NCI-H748 (cell line): ENCODE data around the gene NLRC5.

Experiments
- DNase-seq: peaks from one replicate; lab custom pipeline; 2025; ENCODE audit not compliant: unreplicated experiment; lab: John Stamatoyannopoulos, UW

The NLRC5 gene

DNA sequence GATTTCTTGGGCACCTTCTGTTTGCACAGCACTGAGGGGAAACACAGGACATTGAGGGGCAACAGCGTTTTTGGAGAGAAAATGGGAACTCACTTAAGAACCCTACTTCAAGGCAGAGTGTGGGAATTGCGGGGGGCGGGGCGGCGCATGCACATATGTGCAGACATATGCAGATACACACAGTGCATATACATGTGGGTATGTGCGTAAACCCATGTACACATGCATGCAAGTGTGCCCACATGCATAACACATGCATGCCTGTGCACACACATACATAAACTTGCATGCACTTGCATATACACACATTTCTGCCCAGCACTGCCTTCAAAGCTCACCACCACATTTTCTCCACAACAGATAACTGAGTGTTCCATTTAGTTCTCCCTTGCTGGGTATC is 32.4 kb downstream of the NLRC5 start:
- no peak for DNase-seq

DNA sequence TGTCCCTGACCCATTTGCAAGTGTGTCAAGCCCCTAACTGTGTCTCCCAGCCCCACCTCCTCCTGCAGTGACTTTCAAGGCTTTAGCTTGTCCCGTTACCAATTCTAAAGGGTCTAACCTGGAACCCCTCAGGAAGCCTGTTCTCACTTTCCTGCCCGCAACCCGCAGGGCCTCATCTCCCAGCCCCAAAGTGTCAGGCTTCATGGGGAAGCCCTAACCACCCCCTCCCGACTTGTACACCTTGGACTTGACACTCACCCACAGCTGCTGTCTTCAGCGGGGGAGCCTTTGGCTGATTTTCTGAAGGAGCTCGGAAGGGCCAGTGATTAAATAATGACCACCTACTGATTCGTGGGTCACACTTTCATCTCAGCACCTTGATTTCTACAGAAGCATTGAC is 33.1 kb downstream of the NLRC5 start:
- no peak for DNase-seq

DNA sequence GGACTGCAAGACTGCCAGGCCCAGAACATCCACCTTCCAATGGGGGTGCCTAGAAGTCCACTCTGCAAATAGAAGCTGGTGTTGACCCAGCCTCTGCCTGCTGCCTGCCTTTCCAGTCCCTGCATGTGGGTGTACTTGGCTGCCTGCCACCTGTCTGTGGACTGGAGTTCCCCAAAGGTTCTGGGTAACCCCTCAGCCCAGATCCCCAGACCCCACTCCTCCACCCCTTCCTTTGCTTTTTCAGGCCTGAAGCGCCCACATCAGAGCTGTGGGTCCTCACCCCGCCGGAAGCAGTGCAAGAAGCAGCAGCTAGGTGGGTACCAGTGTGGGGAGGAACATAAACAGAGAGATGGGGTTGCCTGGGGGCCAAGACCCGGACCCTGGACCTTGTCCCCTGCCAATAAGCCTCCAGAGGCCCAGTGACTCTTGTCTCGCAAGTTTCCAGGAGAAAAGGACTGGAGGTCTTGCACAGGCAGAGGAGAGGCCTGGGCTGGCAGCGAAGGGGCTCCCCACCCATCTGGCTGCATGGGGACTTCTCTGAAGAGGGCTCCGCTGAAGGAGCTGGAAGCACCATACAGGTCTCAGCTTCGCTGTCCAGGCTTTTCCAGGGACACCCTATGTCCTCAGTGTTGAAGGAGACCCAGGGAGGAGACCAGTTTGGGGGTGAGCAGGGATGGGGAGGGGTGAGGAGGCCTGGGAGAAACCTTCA is 34.3 kb downstream of the NLRC5 start:
- no peak for DNase-seq

- no peak for DNase-seq
Observed at GRCh38 chr16:57024894-57025680, 35.7 kb downstream of the NLRC5 start.

- DNase-seq, result no peak
Observed at GRCh38 chr16:57025941-57026777, 36.8 kb downstream of the NLRC5 start.

DNA sequence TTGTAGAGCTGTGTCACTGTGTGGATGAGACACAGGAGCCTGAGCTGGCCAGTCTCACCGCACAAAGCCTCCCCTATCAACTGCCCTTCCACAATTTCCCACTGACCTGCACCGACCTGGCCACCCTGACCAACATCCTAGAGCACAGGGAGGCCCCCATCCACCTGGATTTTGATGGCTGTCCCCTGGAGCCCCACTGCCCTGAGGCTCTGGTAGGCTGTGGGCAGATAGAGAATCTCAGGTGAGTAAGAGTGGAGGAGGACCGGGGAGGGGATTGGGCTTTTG is 37.4 kb downstream of the NLRC5 start:
- DNase-seq, result no peak

DNA sequence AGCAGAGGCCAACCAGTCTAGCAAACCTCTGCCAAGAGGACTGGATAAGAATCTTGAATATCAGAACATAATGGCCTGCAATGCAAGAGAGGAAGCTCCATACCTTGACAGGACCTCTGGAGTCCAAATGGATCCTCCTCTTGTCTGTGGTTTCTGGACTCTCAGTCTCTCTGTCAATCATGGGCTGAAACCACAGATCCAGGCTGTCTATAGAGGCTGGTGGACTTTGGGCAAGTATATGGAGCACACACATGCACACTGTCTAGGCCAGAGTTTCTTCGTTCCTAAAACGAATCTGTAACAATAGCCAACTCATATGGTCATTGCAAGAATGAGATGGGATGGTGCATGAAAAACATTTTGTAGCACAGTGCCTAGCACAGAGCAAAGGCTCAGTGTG is 37.7 kb downstream of the NLRC5 start:
- DNase-seq, result no peak

GRCh38 chr16:57028086-57028485 is 38.7 kb downstream of the NLRC5 start:
- DNase-seq, result no peak

DNA sequence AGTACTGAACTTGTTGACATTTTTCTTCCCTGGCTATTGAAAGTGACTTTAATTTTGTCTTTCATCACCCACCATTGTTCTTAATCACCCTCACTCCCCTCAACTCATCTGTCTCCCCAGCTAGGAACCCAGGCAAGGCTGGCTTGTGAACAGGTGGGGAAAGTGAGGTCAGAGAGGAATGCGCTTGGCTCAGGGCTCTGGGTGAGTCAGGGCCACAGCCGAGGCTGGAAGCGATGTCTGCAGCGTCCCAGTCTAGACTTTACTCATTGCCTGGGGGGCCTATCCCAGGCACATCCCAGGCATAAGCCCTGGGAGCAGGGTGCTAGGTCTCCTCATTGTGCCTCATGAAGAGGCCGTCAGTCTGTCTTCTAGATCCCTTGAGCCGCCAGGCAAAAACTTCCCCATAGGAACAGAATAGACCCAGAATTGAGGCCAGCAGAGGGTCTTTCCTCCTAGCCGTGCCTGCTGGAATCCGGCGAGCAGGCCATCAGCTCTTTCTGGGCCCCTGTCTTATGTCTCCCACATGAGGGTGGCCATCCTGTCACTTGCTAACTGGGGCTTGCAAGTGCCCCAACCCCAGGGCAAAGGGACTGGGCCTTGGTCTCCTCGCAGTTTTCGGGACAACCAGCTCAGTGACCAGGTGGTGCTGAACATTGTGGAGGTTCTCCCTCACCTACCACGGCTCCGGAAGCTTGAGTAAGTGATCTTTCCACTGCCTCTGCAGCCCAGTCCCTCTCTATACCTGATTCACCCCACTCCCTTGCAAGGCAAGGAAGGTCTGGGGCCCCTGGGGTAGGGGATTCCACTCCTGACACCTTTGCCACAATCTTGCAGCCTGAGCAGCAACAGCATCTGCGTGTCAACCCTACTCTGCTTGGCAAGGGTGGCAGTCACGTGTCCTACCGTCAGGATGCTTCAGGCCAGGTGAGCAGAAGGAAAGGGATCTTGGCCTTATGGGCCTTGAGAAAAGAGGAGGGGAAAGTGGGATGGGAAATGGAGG is 40.1 kb downstream of the NLRC5 start:
- no peak for DNase-seq

- DNase-seq, result no peak
Observed at GRCh38 chr16:57030346-57030902, 41.1 kb downstream of the NLRC5 start.

GRCh38 chr16:57031156-57031555 is 41.8 kb downstream of the NLRC5 start:
- no peak for DNase-seq

- no peak for DNase-seq
Observed at GRCh38 chr16:57032346-57032745, 43.0 kb downstream of the NLRC5 start.

DNA sequence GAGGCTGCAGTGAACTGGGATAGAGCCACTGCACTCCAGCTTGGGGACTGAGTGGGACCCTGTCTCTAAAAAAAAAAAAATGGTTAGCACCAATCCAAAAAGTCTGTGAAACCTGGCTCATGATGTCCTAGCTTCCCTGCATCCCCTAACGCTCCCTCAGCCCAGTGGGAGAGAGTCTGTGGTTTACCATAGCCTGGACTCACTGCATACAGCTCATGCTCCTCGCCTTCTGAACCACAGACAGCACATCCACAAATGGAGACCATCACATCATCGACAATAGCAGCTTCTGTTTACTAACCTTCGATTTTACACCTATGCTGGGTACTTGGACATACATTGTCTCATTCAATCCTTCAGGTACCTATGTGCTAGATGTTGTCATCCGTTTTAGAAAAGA is 43.6 kb downstream of the NLRC5 start:
- no peak for DNase-seq

- no peak for DNase-seq
Observed at GRCh38 chr16:57036315-57036714, 47.0 kb downstream of the NLRC5 start.

- no peak for DNase-seq
Observed at GRCh38 chr16:57036945-57037344, 47.6 kb downstream of the NLRC5 start.

- DNase-seq, result no peak
Observed at GRCh38 chr16:57038166-57038565, 48.8 kb downstream of the NLRC5 start.

DNA sequence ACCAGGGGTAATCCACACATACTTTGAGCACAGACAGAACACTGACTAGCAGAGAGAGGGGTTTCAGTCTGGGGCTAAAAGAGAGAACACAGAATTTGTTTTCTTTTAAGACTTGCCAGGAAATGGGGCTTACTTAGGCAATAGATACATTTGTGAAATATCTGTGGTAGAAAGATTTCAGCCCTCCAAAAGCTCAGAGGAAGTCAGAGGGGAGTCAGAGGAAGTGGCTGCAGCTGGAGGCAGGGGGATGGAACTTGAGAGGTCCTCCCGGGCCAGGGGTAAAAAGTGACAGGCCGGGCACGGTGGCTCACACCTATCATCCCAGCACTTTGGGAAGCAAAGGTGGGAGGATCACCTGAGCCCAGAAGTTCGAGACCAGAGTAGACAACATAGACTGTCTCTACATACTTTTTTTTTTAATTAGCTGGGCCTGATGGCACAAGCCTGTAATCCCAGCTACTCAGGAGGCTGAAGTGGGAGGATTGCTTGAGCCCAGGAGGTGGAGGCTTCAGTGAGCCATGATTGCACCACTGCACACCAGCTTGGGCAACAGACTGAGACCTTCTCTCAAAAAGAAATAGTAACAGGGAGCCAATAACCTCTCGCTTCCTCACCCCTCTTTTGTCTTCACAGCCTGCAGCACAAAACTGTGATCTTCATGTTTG is 49.9 kb downstream of the NLRC5 start:
- DNase-seq, result no peak

DNA sequence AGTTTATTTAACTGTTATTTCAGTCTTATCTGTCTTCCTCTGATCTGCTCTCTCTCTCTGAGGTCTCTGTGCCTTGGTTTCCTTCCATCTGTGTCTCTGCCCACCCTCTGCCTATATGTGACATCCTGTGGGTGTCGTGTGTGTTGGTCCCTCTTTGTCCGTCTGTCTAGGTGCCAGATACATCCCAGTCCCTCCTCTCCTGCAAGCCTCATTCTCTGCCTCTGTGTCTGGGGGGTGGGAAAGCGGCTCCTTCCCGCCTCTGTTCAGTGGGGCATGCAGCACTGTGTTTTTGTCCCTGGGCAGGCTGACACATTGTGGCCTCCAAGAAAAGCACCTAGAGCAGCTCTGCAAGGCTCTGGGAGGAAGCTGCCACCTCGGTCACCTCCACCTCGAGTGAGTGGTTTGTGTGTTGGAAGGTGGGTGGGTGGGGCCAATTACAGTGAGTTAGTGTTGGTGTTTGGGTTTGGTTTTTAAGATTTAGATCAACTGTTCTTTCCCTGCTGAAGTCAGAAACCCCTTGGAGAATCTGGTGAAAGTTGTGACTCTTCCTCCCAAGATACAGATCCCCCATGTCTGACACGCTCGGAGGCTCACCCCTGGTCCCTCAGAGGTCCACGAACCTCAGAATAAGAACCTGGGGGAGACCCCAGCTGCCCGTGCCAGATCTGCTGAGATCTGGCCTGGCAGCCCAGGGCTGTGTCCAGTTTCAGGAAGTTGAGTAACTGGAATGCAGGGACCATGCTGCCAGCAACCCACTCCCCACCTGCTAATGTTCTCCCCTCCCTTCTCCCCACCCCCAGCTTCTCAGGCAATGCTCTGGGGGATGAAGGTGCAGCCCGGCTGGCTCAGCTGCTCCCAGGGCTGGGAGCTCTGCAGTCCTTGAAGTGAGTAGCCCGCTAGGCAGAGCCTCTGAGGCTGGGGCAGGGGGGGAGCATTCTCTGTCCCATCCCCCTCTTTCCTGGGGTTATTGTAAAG is 52.1 kb downstream of the NLRC5 start:
- DNase-seq, result no peak
